Nephron (organoid): ENCODE results near the gene SLC38A3.

Experiments used
- H3K27ac Mint-ChIP-seq, 3 experiments: 2 replicates each; pipeline ENCODE4 v1.8.0; 2020; ENCODE audit warnings: mixed read lengths in 3 of 3, mild to moderate bottlenecking in 2 of 3, moderate library complexity in 1 of 3
- H3K27me3 Mint-ChIP-seq: 2 replicates; pipeline ENCODE4 v1.8.0; 2021; ENCODE audit warnings: low read depth, mild to moderate bottlenecking, moderate library complexity, mixed read lengths
- H3K36me3 Mint-ChIP-seq: 2 replicates; pipeline ENCODE4 v1.8.0; 2020; ENCODE audit warnings: low read depth, mixed read lengths
- H3K4me1 Mint-ChIP-seq: 2 replicates; pipeline ENCODE4 v1.8.0; 2020; ENCODE audit warnings: mixed read lengths
- H3K4me3 Mint-ChIP-seq, 3 experiments: 2 replicates each; pipeline ENCODE4 v1.8.0; 2020; ENCODE audit warnings: mild to moderate bottlenecking in 3 of 3, mixed read lengths in 3 of 3, moderate library complexity in 2 of 3
- H3K9me3 Mint-ChIP-seq: 2 replicates; pipeline ENCODE4 v1.8.0; 2020; ENCODE audit warnings: mixed read lengths
- TF ChIP-seq, protein P1 (sequence below), 3 experiments: fragments of 200-600 bp; sonication (generic); IDR thresholded peaks; one replicate each; pipeline ENCODE4 v1.5.0; 2021; ENCODE audit warnings: antibody characterized with exemption in 3 of 3; ENCODE audit not compliant: unreplicated experiment in 3 of 3

SLC38A3 gene

DNA sequence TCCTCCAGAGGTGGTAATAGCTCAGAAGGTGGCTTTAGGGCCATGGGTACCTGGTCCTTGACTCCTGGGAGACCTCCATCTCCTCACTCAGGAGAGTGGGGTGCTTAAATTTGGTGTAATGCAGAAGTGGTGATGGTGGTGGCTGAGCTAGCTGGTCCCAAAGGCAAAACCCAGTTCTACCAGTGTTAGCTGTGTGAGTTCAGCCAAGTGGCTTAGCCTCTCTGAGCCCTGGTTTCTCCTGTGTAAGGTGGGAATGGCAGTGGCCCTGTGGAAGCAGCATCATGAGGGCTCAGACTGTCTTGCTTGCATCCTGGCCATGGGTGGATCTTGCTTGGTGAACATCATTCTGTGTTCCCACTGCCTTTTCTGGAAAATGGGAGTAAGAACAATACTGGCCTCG lies 40.6 kb upstream of the SLC38A3 start:
- Mint-ChIP-seq H3K27me3 (peaks cover 4% of the 10 kb centered on the region), H3K4me1 (peaks cover 72% of the 10 kb centered on the region), H3K4me3 (peak overlapping the region; percentile 7 to 45 (median 21)), H3K36me3 (peaks cover 16% of the 10 kb centered on the region), H3K27ac (peak overlapping the region; percentile 94 to 97 (median 95)), H3K9me3 (no peaks in the 10 kb centered on the region)
- TF ChIP-seq, protein P1, sequence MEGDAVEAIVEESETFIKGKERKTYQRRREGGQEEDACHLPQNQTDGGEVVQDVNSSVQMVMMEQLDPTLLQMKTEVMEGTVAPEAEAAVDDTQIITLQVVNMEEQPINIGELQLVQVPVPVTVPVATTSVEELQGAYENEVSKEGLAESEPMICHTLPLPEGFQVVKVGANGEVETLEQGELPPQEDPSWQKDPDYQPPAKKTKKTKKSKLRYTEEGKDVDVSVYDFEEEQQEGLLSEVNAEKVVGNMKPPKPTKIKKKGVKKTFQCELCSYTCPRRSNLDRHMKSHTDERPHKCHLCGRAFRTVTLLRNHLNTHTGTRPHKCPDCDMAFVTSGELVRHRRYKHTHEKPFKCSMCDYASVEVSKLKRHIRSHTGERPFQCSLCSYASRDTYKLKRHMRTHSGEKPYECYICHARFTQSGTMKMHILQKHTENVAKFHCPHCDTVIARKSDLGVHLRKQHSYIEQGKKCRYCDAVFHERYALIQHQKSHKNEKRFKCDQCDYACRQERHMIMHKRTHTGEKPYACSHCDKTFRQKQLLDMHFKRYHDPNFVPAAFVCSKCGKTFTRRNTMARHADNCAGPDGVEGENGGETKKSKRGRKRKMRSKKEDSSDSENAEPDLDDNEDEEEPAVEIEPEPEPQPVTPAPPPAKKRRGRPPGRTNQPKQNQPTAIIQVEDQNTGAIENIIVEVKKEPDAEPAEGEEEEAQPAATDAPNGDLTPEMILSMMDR (IDR thresholded peaks at IDR 0.05; ENCODE audit: unreplicated experiment in 3 of 3) = no peak

DNA sequence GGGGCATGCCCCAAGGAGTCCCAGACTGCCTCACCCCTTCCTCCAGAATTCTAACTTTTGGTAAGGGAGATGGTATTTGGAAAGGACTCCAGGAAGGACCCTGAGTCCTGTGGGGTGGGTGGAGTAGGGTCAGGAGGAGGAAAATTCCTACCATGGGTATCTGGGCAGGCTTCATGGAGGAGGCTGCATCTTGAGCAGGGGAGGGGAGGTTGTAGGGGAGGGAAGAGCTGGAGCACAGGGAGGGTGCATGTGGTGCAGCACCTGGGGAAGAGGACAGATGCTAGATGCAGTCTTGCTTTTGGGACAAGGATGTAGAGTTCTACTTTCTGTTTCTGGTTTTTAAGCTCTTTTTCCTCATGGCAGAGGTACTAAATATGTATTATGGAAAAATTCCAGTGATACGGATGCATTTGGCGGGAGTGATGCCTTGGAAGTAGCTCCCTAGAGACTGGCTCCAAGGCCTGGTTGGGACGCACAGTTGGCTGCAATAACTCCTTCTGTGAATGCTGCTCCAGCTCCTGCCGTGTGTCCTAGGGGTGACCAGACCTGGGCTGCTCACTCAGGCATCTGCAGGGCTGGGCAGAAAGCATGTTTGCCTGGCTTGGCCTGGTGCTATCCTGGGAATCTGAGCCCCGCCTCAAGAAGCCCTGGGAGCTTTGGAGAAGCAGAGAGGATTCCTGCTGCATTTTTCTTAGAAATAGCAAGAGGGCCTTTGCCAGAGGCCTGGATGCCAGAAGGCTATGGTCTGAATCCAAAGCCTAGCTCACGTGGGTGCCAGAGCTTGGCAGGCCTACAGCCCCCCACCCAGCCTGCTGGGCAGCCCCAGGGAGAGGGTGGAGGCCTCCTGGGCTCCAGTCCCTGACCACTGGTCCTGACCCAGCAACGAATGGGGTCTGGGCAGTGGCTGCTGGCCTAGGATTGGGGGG lies 39.8 kb upstream of the SLC38A3 start:
- peak overlapping the region; percentile 7 to 56 (median 21) for H3K4me3 Mint-ChIP-seq
- TF ChIP-seq, protein P1 (IDR thresholded peaks at IDR 0.05; ENCODE audit: unreplicated experiment in 3 of 3) = no peak
- H3K4me1 Mint-ChIP-seq = peaks cover 65% of the 10 kb centered on the region
- peak overlapping the region; percentile 94 to 97 (median 95) for H3K27ac Mint-ChIP-seq
- H3K36me3 Mint-ChIP-seq = peaks cover 16% of the 10 kb centered on the region
- no peaks in the 10 kb centered on the region for H3K9me3 Mint-ChIP-seq
- H3K27me3 Mint-ChIP-seq = peaks cover 4% of the 10 kb centered on the region

DNA sequence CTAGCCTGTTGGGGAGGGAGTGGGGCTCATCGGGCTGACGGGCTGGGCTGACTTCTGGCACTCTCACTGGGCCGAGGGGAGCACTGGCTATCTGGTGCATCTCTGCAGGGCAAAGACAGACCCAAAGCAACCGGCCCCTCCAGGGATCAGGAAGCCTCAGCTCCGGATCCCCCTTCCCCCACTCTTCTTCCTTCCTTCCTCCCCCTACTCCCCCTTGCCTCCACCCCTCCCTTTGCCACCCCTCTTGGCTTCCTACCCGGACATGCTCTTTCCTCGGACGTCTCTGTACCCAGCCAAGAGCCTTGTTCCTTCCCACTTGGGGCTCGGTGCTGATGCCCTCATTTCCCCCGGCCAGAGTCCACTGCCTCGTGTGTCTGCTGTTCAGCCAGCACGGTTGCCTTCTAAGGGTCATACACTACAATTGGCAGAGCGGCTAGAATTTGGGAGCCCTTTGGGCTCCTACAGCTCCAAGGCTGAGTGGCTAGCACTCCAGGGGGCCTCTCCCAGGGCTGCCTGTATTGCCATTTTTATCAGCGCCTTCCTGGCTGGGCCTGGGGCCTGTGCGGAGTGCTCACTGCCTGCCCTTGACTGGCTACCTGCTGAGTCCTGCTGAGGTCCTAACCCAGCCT lies 39.0 kb upstream of the SLC38A3 start:
- Mint-ChIP-seq H3K27ac (peak overlapping the region; percentile 92 to 95 (median 94)), H3K9me3 (no peaks in the 10 kb centered on the region), H3K4me3 (peak overlapping the region in 2 of 3 experiments; percentile 70 to 75), H3K4me1 (peaks cover 64% of the 10 kb centered on the region), H3K27me3 (peaks cover 4% of the 10 kb centered on the region), H3K36me3 (peaks cover 16% of the 10 kb centered on the region)
- TF ChIP-seq, protein P1 (IDR thresholded peaks at IDR 0.05; ENCODE audit: unreplicated experiment in 3 of 3) = no peak

DNA sequence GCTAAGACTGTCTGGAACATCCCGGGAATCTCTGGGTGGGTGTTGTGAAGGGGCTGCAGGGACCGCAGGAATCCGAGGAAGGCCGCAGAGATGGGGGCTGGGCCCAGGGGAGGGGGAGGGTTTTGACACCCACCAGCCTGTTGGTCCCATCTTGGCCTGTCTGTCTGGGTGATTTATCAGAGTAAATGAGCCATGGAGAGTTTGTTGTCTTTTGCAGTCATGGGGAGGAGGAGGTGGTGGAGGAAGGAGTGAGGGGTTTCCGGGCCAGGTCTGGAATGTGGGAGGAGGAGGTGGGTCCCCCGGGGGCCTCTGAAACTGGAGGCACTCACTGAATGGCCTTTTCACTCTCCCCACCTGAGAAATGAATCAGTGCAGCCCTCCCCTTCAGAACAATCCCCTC lies 38.5 kb upstream of the SLC38A3 start:
- Mint-ChIP-seq H3K4me1 (peaks cover 58% of the 10 kb centered on the region), H3K4me3 (peak overlapping the region; percentile 70 to 75 (median 73)), H3K27me3 (peaks cover 4% of the 10 kb centered on the region), H3K9me3 (no peaks in the 10 kb centered on the region), H3K27ac (peak overlapping the region; percentile 92 to 95 (median 94)), H3K36me3 (peaks cover 14% of the 10 kb centered on the region)
- TF ChIP-seq, protein P1 (IDR thresholded peaks at IDR 0.05; ENCODE audit: unreplicated experiment in 3 of 3) = no peak

DNA sequence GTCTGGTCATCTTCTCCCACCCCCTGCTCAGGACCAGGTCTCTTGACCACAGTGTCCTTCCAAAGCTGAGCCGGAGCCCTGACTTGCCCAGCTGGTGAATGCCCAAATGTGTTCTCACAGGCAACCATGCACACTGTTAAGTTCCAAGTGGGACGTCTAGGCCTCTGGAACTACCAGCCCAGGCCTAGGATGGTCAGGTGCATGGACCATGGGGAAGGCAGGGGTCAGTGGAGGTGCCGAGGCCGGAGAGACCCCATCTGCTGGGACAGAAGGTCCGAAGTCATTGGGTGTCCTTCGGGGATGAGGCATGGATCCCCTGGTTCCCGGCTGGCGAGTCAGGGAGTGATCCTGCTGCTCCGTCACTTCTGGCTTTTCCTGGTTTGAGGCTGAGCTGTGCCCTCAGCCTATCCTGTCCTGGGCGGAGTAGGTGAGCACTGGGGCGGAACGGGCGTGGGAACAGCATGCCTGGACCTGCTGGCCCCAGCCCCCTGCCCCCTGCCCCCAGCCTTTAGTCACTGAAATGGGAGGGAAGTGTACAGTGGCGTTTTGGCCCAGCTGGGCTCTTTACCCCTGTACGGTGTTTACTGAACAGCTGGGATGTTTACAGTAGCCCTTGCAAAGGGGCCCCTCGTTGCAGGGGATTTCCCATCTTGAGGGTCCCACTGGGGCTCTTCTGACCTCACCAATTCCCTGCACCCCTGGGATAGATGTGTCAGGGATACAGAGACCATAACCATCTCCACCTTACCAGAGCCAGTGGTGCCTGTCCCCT lies 37.8 kb upstream of the SLC38A3 start:
- Mint-ChIP-seq H3K4me3 (peak overlapping the region; percentile 70 to 75 (median 73)), H3K36me3 (peaks cover 9% of the 10 kb centered on the region), H3K27ac (peak overlapping the region; percentile 92 to 95 (median 94)), H3K27me3 (peaks cover 4% of the 10 kb centered on the region), H3K4me1 (peaks cover 56% of the 10 kb centered on the region), H3K9me3 (no peaks in the 10 kb centered on the region)
- TF ChIP-seq, protein P1 (IDR thresholded peaks at IDR 0.05; ENCODE audit: unreplicated experiment in 3 of 3) = no peak
